ENCODE data around the gene DAPK1.
"Not testable (repeated sequence)": the region's sequence is repeated elsewhere in the genome, so short reads cannot be mapped to it uniquely, and the experiment has no call there.

DAPK1 gene

DNA sequence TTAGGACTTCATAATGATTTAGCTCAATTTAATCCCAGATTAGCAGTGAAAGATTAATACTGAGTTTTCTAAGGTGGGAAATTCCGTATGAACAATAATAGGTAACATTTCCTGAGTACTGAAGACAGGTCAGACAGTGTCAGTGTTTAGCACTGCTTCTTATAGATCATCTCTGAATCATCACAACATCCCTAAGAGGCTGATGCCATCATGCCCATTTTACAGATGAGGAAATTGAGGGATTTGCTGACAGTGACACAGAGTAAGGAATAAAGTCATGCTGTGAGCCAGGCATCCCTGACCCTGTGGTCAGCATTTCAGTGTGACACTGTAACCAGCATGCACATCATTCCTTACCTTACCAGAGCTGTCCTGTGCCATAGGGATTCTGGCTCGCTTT, 44.5 kb downstream of the DAPK1 start:
- DNase-seq (ENCODE audit: low read depth in 2 of 2), result no peak

- no peak for DNase-seq (ENCODE audit: low read depth in 2 of 2)
Observed at GRCh38 chr9:87543251-87543650, 45.6 kb downstream of the DAPK1 start.

- DNase-seq (ENCODE audit: low read depth in 2 of 2), result no peak
Observed at GRCh38 chr9:87545858-87546257, 48.2 kb downstream of the DAPK1 start.

GRCh38 chr9:87546704-87547103, 49.0 kb downstream of the DAPK1 start:
- no peak for DNase-seq (ENCODE audit: low read depth in 2 of 2)

- DNase-seq (ENCODE audit: low read depth in 2 of 2), result no peak
Observed at GRCh38 chr9:87547671-87548081, 50.0 kb downstream of the DAPK1 start.

- no peak for DNase-seq (ENCODE audit: low read depth in 2 of 2)
Observed at GRCh38 chr9:87548159-87548558, 50.5 kb downstream of the DAPK1 start.

GRCh38 chr9:87549088-87549487, 51.4 kb downstream of the DAPK1 start:
- not testable (repeated sequence) for DNase-seq (ENCODE audit: low read depth in 2 of 2)

GRCh38 chr9:87549791-87550190, 52.1 kb downstream of the DAPK1 start:
- DNase-seq (ENCODE audit: low read depth in 2 of 2), result no peak

GRCh38 chr9:87550253-87550954, 52.7 kb downstream of the DAPK1 start:
- no peak for DNase-seq (ENCODE audit: low read depth in 2 of 2)

DNA sequence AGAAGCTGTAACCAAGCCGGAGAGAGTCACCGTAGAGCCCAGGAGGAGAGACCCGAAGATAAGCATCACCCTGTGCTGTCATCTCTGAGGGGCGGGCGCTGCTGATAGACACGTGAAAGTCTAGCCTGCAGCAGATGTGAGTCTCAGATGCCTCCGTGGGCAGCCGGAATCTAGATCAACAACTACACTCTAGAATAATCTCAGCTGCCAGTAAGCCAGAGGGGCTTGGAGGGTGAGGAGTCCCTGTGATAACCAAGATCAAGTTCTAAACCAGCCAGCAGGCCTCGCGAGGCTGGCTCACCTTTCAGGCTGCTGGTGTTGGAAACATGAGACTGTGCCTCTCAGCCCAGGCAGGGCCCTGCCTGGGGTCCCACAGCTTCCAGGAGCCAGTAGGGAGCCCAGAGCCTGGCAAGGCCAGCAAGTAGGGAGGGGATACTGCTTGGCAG, 54.1 kb downstream of the DAPK1 start:
- no peak for DNase-seq (ENCODE audit: low read depth in 2 of 2)

DNA sequence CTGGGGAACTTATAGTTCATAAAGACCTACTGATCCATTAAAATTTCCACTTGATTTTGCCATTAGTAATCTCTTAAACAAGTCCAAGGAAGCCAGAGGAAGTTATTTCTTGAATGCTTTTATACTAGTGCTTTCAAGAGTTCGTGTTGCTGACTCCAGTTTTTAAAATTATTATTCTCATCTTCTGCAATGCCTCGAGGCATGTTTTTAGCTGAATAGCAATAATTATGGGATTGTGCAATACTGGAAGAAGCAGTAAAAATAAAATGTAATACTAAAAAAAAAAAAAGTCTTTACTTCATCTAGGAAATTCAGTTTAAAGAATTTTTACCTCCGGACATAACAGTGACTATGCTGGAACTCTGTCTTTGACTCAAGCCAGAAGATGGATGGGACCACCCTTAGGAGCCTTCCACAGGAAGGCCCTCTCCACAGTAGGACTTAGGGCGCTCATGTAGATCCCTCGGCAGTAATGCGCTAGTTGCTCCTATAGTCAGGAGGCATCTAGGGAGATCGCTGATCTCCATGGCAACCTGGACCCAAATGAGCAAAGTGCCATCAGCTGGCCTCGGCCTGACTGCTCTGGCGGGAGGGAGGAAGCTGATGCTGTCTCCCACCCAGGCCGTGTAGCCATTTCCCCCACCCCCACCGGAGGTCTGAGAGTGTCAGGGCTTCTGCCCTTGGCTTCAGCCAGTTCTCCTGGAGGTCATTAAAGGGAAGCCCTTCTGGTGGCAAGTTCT, 56.7 kb downstream of the DAPK1 start:
- no peak for DNase-seq (ENCODE audit: low read depth in 2 of 2)

DNA sequence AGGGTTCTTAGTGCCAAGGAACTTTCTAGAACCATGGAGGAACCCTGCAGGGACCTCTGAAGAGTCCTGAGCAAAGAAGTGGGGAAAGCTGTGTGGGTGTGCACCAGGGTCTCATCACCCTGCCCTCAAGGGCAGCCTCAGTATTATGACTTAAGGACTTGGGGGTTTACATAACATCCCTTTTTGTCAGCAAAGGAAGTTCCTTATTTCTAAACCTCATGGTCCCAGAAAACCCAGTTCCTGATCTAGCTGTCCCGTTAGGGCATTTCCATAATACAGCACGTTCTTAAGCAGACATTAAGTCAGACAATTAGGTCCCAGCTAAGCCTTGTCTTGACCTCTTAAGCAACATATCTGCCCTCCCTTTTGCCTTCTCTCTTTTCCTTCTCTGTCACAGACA, 57.3 kb downstream of the DAPK1 start:
- DNase-seq (ENCODE audit: low read depth in 2 of 2), result no peak

GRCh38 chr9:87556039-87556438, 58.4 kb downstream of the DAPK1 start:
- no peak for DNase-seq (ENCODE audit: low read depth in 2 of 2)

- no peak for DNase-seq (ENCODE audit: low read depth in 2 of 2)
Observed at GRCh38 chr9:87556821-87557220, 59.2 kb downstream of the DAPK1 start.

- DNase-seq (ENCODE audit: low read depth in 2 of 2), result no peak
Observed at GRCh38 chr9:87557996-87558395, 60.3 kb downstream of the DAPK1 start.

DNA sequence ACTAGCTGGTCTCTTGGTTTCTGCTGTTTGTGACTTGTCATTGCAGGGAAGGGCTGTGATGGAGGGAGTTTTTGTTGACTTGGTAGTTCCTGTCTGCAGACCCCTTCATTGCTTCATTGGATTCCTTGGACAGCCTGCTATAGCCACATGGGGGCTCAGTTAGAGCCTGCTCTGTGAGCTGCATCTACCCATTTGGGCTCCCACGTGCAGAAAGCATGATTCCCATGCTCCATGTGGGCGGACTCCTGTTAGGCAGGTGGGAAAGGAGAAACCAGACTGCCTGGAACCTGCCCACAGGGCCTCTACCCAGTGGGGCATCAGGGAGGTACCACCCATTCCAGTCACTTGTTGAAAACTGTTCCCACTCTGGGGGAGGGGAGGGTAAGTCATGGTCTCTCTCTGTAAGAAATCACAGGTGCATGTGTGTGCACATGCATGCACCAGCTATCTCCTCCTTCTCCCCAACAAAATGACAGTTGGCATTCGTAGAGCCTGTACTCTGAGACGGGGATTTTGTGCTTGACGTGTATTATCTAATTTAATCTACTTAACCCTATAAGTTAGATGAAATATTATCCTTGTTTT, 61.0 kb downstream of the DAPK1 start:
- DNase-seq (ENCODE audit: low read depth in 2 of 2), result no peak

GRCh38 chr9:87562062-87562461, 64.4 kb downstream of the DAPK1 start:
- no peak for DNase-seq (ENCODE audit: low read depth in 2 of 2)

DNA sequence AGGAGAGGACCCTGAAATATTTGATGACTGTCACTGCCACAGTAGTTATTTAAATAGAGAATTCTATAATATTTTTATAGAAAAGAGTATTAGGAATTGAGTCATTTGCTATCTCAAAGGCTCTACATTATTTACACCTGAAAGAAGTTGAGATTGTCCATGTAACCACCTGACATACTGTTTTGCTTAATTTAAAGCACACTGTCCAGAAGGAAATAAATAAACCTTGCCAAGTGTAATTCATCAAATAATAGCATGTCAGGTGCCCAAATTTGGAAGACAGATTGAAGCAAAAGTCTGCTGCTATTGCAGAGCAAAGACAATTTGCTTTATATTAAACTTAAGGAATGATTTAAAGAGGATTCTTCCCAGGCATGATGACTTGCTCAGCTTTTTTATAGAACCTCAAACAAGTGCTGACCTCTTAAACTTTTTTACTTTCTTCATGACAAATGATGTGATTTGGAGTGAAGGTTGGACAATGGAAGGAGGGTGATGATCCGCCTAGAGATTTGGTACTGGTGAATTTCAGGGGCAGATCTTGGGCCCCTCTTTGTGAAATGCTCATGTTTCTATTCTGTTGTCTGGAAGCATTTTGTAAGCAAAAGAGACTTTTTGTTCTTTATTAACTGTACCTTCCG, 65.0 kb downstream of the DAPK1 start:
- DNase-seq (ENCODE audit: low read depth in 2 of 2), result no peak

DNA sequence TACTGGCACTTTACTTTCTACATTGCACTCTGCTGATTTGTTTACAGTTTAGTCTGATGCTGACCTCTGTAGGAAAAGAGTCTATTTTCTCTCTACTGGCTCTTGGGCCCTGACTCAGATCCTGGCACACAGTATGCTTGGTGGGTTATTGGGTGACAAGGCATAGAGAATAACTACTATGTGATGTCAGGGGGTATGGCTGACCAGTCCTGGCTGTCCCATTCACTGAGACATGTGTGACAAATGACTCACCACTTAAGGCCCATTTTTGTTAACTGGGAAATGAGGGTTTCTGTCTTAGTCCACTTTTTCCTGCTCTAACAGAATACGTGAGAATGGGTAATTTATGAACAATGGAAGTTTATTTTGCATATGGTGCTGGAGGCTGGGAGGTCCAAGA, 66.4 kb downstream of the DAPK1 start:
- DNase-seq (ENCODE audit: low read depth in 2 of 2), result no peak

- DNase-seq (ENCODE audit: low read depth in 2 of 2), result no peak
Observed at GRCh38 chr9:87564791-87565241, 67.1 kb downstream of the DAPK1 start.

DNA sequence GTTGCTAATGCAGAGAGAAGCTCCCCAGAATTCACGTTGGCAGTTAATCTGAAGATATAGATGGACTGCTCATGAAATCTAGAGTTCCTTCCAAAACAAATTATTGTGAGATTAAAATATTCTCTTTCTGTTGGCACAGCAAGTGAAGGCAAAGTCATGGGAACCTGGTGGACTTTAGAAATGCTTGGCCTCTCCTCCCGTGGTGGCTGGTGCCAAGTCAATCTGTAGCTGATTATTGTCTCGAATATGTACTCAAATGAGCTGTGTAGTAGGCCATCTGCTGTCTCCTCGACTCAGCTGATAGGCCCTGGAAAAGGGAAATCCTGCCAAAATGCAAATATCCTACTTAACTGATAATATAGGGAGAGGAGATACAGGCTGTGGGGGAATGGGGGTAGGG, 69.3 kb downstream of the DAPK1 start:
- DNase-seq (ENCODE audit: low read depth in 2 of 2), result no peak

GRCh38 chr9:87567571-87567970, 69.9 kb downstream of the DAPK1 start:
- no peak for DNase-seq (ENCODE audit: low read depth in 2 of 2)
